ENCODE data around the gene MEIOB.
"Not testable (repeated sequence)": the region's sequence is repeated elsewhere in the genome, so short reads cannot be mapped to it uniquely, and the experiment has no call there.

Gene MEIOB

GRCh38 chr16:1809281-1809801, 62.6 kb downstream of the MEIOB start:
- no peak for DNase-seq

GRCh38 chr16:1808691-1809090, 63.3 kb downstream of the MEIOB start:
- no peak for DNase-seq

GRCh38 chr16:1807626-1808025, 64.3 kb downstream of the MEIOB start:
- no peak for DNase-seq

- DNase-seq: no peak
These were observed 71.3 kb downstream of the MEIOB start for GRCh38 chr16:1800701-1801100.

DNA sequence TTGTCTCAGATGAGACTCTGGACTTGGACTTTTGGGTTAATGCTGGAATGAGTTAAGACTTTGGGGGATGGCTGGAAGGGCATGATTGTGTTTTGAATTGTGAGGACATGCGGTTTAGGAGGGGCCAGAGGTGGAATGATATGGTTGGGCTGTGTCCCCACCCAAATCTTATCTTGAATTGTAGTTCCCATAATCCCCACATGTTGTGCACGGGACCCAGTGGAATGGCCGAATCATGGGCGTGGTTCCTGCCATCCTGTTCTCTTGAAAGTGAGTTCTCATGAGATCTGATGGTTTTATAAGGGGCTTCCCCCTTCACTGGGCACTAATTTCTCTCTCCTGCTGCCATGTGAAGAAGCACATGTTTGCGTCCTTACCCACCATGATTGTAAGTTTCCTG, 72.7 kb downstream of the MEIOB start:
- not testable (repeated sequence) for DNase-seq

DNA sequence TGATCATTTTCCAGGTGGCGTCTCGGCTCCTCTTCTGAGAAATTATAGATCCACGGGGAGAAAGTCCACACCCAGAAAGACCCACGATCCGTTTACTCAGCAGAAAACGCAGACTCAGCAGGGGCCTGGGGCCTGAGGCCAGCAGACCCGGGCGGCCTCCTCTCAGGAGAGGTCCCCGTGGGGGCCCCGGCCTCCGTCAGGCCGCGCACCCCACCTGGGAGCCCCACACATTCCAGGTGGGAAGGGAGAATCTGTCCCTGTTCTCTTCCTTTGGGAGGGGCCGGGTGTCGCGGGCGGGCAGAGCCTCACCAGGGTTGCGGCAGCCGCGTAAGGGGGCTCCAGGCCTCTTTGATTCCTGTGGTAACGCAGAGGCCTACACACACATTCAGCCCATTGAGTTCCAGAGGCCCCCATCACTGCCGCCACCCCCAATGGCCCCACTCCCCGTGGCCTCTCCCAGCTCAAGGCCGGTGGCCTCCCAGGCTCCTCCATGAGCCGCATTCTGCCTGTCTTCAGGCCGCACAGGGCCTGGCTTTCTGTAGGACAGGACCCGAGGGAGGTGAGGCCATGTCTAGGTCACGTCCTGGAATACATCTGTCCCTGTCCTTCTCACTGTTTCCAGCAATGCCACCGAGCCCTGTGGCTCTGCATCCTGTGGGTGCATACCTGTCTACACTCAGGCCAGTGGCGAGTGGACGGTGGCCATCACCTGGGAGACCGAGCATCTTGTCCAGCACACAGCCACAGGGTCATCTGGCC, 76.9 kb downstream of the MEIOB start:
- no peak for DNase-seq

GRCh38 chr16:1794221-1794871, 77.6 kb downstream of the MEIOB start:
- no peak for DNase-seq

GRCh38 chr16:1793578-1794220, 78.3 kb downstream of the MEIOB start, which contains the start of gene IGFALS:
Gene IGFALS, minus strand, starts transcription at chr16:1793705. Its CDS starts 53 bp downstream, at chr16:1793652.
- DNase-seq: no peak

- DNase-seq: no peak
These were observed 79.0 kb downstream of the MEIOB start for GRCh38 chr16:1792836-1793577.

- no peak for DNase-seq
These were observed 79.8 kb downstream of the MEIOB start for GRCh38 chr16:1791943-1792812.

- DNase-seq: no peak
These were observed 80.6 kb downstream of the MEIOB start for GRCh38 chr16:1791256-1791942.

GRCh38 chr16:1790611-1791255, 81.2 kb downstream of the MEIOB start:
- DNase-seq: no peak

DNA sequence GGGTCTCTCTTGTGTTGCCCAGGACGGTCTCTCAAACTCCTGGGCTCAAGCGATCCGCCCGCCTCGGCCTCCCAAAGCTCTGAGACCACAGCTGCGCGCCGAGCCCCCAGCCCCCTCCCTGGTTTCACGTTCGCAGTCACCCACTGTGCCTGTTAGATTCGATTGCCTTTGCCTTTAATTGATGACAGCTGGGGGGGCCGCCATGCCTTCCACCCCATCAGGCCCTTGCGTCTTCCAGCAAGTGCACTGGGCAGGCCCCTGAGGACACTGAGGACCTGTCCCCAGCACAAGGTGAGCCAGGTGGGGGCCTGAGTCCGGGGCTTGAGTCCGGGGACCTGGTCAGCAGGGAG, 81.7 kb downstream of the MEIOB start:
- no peak for DNase-seq

DNA sequence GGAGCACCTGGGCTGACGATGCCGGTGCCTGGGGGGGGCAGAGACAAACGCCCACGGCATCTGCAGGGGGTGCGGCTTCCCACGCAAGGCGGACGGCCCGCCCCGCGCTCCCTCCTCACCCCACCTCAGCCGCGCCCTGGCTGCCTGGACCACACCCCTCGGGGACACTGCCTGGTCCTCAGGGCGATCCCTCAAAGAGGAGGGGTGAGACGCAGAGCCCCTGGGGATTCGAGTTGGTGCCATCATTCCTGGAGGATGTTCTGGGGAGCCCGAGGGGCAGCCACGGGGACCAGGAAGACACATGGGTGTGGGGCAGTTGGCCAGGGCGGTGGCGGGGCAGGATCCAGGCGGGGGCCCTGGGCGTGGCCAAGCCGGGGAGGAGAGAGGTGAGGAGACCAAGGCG, 82.3 kb downstream of the MEIOB start:
- DNase-seq: no peak

DNA sequence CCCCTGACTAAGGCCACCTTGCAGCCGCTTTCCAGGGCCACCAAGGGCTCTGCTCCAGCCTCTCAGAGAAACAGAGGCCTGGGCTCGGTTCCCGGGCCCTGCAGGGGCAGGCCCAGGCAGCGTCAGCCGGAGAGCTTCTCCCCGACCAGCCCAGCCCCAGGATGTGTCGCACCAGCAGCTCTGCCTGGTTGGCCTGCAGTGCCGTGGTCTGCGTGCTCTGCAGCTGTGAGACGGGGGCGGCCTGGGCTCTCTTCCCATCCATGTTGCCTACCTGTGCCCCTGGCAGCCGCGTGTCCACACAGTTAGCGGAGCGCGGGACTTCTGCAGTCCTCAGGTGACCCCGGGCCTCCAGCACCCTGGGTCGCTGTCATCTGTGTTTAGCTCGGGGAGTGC, 83.3 kb downstream of the MEIOB start:
- DNase-seq: no peak

DNA sequence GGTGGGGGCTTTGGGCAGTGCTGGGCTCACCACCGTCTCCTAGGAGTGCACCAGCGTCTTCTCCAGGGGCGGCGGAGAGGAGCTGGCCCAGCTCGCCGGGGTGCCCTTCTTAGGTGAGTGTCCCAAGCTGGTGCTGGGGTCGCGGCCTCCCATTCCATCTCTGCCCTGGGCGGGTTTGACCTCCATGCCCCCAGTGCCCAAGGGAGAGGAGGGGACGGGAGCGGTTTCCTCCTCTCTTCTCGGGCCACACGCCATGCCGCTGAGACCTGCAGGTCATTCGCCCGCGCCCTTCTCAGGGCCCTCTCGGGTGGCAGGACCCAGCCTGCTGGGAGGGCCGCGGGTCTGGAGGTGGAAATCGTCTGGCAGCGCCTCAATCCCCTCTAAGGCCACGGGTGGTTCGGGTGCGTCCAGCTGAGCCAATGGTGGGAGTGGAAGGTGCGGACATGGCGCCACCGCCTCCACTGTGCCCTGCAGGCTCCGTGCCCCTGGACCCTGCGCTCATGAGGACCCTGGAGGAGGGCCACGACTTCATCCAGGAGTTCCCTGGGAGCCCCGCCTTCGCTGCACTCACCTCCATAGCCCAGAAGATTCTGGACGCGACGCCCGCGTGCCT, 83.8 kb downstream of the MEIOB start:
- no peak for DNase-seq

DNA sequence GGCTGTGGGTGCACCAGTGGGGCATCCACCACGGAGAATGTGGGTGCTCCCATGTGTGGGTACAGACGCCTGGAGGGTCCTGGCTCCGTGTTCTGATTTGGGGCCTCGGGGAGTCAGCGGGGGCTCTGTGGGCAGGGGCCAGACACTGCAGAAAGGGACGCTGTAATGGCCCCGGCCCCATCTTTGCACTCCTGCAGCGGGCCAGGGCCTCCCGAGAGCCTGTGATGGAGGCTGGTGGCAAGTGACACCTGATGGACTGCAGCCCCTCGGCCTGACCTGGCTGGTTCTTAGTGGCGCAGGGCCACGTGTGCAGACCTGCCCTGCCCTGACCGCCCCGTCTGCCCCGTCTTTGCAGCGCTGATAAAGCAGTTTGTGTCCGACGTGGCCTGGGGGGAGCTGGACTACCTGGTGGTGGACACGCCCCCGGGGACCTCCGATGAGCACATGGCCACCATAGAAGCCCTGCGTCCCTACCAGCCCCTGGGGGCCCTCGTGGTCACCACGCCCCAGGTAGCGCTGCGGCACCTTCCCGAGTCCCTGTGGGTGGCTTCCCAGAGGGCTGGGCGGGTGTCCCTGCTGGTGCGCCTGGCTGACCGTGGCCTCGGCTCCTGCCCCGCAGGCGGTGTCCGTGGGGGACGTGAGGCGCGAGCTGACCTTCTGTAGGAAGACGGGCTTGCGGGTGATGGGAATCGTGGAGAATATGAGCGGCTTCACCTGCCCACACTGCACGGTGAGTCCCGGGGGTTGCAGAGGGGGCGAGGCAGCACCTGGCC, 84.5 kb downstream of the MEIOB start:
- no peak for DNase-seq

GRCh38 chr16:1787056-1787321, 85.0 kb downstream of the MEIOB start:
- DNase-seq: no peak

GRCh38 chr16:1786242-1787055, 85.5 kb downstream of the MEIOB start:
- no peak for DNase-seq

All from DMS 273 treated with DMSO at 0.1 percent for 48 hours (cell line).